Breast epithelium (tissue), 4 donors: ENCODE results near the gene MTRR. TPM values are rescaled to one million over a fixed set of nuclear protein-coding genes. Genes with fewer than 3 reads are reported as not detected.
A peak's percentile ranks its signal among the peaks of the same experiment; 100 is the strongest.

Source experiments
- DNase-seq, 2 donors: peaks; one replicate each; pipeline ENCODE4 v3.0.0-alpha.2; 2019; ENCODE audit warnings: low spot score in 2 of 2
- H3K27ac ChIP-seq, 2 donors: fragments of 200-600 bp; sonication (generic) in 1 of 2; one replicate each; pipeline ENCODE4 v1.5.1; 2016 to 2019; ENCODE audit warnings: mild to moderate bottlenecking in 1 of 2
- H3K27me3 ChIP-seq, 2 donors: fragments of 200-600 bp; sonication (generic) in 1 of 2; one replicate each; pipeline versions ENCODE4 v1.5.1 to v1.6.0; 2017 to 2019; ENCODE audit warnings: control low read depth in 1 of 2, mild to moderate bottlenecking in 1 of 2
- H3K36me3 ChIP-seq: fragments of 200-600 bp; one replicate; pipeline ENCODE4 v1.5.1; 2019
- H3K4me1 ChIP-seq, 2 donors: fragments of 200-600 bp; sonication (generic); one replicate each; pipeline ENCODE4 v1.5.1; 2016 to 2019; ENCODE audit warnings: control low read depth in 1 of 2
- H3K4me3 ChIP-seq, 3 donors: fragments of 200-600 bp; sonication (generic); 1 replicate in 2 of 3; 2 replicates in 1 of 3; pipeline ENCODE4 v1.5.1; 2016 to 2019; ENCODE audit warnings: mild to moderate bottlenecking in 3 of 3, moderate library complexity in 2 of 3
- H3K9me3 ChIP-seq, 2 donors: fragments of 200-600 bp; sonication (generic) in 1 of 2; one replicate each; pipeline ENCODE4 v1.5.1; 2016 to 2019; ENCODE audit warnings: control low read depth in 1 of 2
- CTCF ChIP-seq, 3 donors: fragments of 450-650 bp; IDR thresholded peaks; one replicate each; pipeline ENCODE4 v1.5.1; 2016 to 2017; ENCODE audit warnings: antibody characterized with exemption in 3 of 3, mild to moderate bottlenecking in 3 of 3, moderate library complexity in 3 of 3
- POLR2A ChIP-seq: fragments of 450-650 bp; IDR thresholded peaks from one replicate; pipeline ENCODE4 v1.6.1; 2016; ENCODE audit warnings: antibody characterized with exemption, mild to moderate bottlenecking, moderate library complexity
- POLR2AphosphoS5 ChIP-seq, 3 donors: sonication (generic); formaldehyde crosslinking; IDR thresholded peaks; one replicate each; pipeline ENCODE4 v1.6.1; 2017; ENCODE audit warnings: antibody characterized with exemption in 3 of 3
- intact Hi-C: fragments of 100-400 bp; cut with DNase I; formaldehyde crosslinking; loops from one replicate; pipeline ENCODE4 v1.15.1; 2023; ENCODE audit warnings: low total_unique reads
- total RNA-seq, 3 donors: library from RNA; depleted of rRNA; stranded (reverse); fragments of >200 nt; gene quantifications; one replicate each; pipeline ENCODE4 v1.1.0, GENCODE V29; 2016

Gene MTRR
- total RNA-seq, 3 donors from 2014 or later = 45.8 to 69.5 (median 57.7) TPM

GRCh38 chr5:7881816-7882215 is 12.9 kb downstream of the MTRR start:
- Histone ChIP-seq H3K9me3 (no peaks in the 10 kb centered on the region), H3K4me1 (no peaks in the 10 kb centered on the region), H3K27ac (no peak overlapping the region), H3K36me3 (peaks cover 11% of the 10 kb centered on the region), H3K4me3 (no peak overlapping the region), H3K27me3 (no peaks in the 10 kb centered on the region)
- no peak for TF ChIP-seq POLR2AphosphoS5 (IDR thresholded peaks at IDR 0.05)
- no peak for TF ChIP-seq POLR2A
- no peak for TF ChIP-seq CTCF (IDR thresholded peaks at IDR 0.05)
- DNase-seq = no peak
- intact Hi-C loops = no loop called here

- intact Hi-C loops = no loop called here
- H3K4me1 ChIP-seq = no peaks in the 10 kb centered on the region
- H3K27me3 ChIP-seq = no peaks in the 10 kb centered on the region
- no peak overlapping the region for H3K27ac ChIP-seq
- H3K9me3 ChIP-seq = no peaks in the 10 kb centered on the region
- no peak overlapping the region for H3K4me3 ChIP-seq
- TF ChIP-seq CTCF (IDR thresholded peaks at IDR 0.05) (no peak), POLR2AphosphoS5 (IDR thresholded peaks at IDR 0.05) (no peak), POLR2A (no peak)
- DNase-seq = no peak
- H3K36me3 ChIP-seq = peaks cover 11% of the 10 kb centered on the region
Observed at GRCh38 chr5:7882926-7883325, 14.0 kb downstream of the MTRR start.

GRCh38 chr5:7884491-7885267 is 15.7 kb downstream of the MTRR start:
- no peak overlapping the region for H3K27ac ChIP-seq
- peaks cover 11% of the 10 kb centered on the region for H3K36me3 ChIP-seq
- no peaks in the 10 kb centered on the region for H3K4me1 ChIP-seq
- intact Hi-C loops = no loop called here
- no peak overlapping the region for H3K4me3 ChIP-seq
- TF ChIP-seq POLR2AphosphoS5 (IDR thresholded peaks at IDR 0.05) = no peak
- TF ChIP-seq CTCF (IDR thresholded peaks at IDR 0.05) = no peak
- no peak for TF ChIP-seq POLR2A
- no peaks in the 10 kb centered on the region for H3K27me3 ChIP-seq
- no peaks in the 10 kb centered on the region for H3K9me3 ChIP-seq
- no peak for DNase-seq

GRCh38 chr5:7886849-7887475 is 18.0 kb downstream of the MTRR start:
- intact Hi-C loops = no loop called here
- Histone ChIP-seq H3K4me1 (no peaks in the 10 kb centered on the region), H3K9me3 (no peaks in the 10 kb centered on the region), H3K27ac (no peak overlapping the region), H3K36me3 (peaks cover 11% of the 10 kb centered on the region), H3K27me3 (no peaks in the 10 kb centered on the region), H3K4me3 (no peak overlapping the region)
- TF ChIP-seq CTCF (IDR thresholded peaks at IDR 0.05) (peak in 2 of 3 donors; percentile 34 to 40), POLR2A (no peak)
- no peak for DNase-seq

- intact Hi-C loops = no loop called here
- peaks cover 16% of the 10 kb centered on the region for H3K36me3 ChIP-seq
- H3K4me1 ChIP-seq = no peaks in the 10 kb centered on the region
- no peaks in the 10 kb centered on the region for H3K27me3 ChIP-seq
- no peaks in the 10 kb centered on the region for H3K9me3 ChIP-seq
- TF ChIP-seq POLR2AphosphoS5 (IDR thresholded peaks at IDR 0.05) (no peak), POLR2A (no peak), CTCF (IDR thresholded peaks at IDR 0.05) (no peak)
- H3K4me3 ChIP-seq = no peak overlapping the region
- H3K27ac ChIP-seq = no peak overlapping the region
- DNase-seq = no peak
Observed at GRCh38 chr5:7888901-7889300, 20.0 kb downstream of the MTRR start.
